HepG2 (cell line): ENCODE data around the gene CDYL. TPM values are rescaled to one million over a fixed set of nuclear protein-coding genes. Genes with fewer than 3 reads are reported as not detected.

Source experiments
- ATAC-seq: fragments of 200-7000 bp; cut with Tn5 transposase; 3 replicates; pipeline ENCODE4 v1.9.1; 2020; ENCODE audit warnings: mild to moderate bottlenecking, moderate library complexity
- BruUV-seq: library from RNA; stranded (reverse); fragments of 400-500 nt; replicated peaks from 2 replicates; lab custom pipeline; 2021; lab: Mats Ljungman, UMichigan
- CTCF ChIA-PET: fragments of 300-600 bp; formaldehyde crosslinking; extraction: SDS; loops from one replicate; lab custom pipeline; 2021; ENCODE audit warnings: low total read pairs, inconsistent platforms, low intra/inter-chr PET ratio; lab: Yijun Ruan, JAX
- POLR2A ChIA-PET: fragments of 350-600 bp; sonication (Branson Sonifier 250); formaldehyde crosslinking; loops from one replicate; lab custom pipeline; 2020; ENCODE audit warnings: antibody characterized with exemption, inconsistent platforms; lab: Yijun Ruan, JAX
- DNase-seq: peaks from one replicate; pipeline ENCODE4 v3.0.0-alpha.2; 2015; ENCODE audit warnings: low spot score
- FAIRE-seq: peaks from 3 replicates; lab custom pipeline; 2011; peaks lifted over from hg19 to GRCh38; lab: Jason Lieb, UNC
- H2AFZ ChIP-seq: one replicate; pipeline ENCODE4 v1.6.1; 2011; ENCODE audit warnings: low read length, inconsistent platforms
- H3K27ac ChIP-seq: fragments of 300-600 bp; 3 replicates; pipeline ENCODE4 v1.8.0; 2011; ENCODE audit warnings: mixed run types, mild to moderate bottlenecking, mixed read lengths, low read length, inconsistent platforms; ENCODE audit not compliant: insufficient read depth; ENCODE audit errors: extremely low read length
- H3K27me3 ChIP-seq, 2 experiments: fragments of 200-600 bp in 1 of 2; 2 replicates in 1 of 2; 3 replicates in 1 of 2; pipeline versions ENCODE4 v1.6.0 to v1.8.0; 2011; ENCODE audit warnings: low read length in 2 of 2, mild to moderate bottlenecking in 2 of 2, moderate library complexity in 2 of 2, inconsistent platforms in 1 of 2; ENCODE audit not compliant: insufficient read depth in 2 of 2, control insufficient read depth in 1 of 2
- H3K36me3 ChIP-seq, 2 experiments: fragments of 200-600 bp in 1 of 2; replicated peaks in 1 of 2; 2 replicates in 1 of 2; 3 replicates in 1 of 2; pipeline versions ENCODE4 v1.5.1 to v1.8.0; 2011; ENCODE audit warnings: low read length in 2 of 2, inconsistent platforms in 1 of 2; ENCODE audit not compliant: insufficient read depth in 2 of 2, control insufficient read depth in 1 of 2
- H3K4me1 ChIP-seq: 2 replicates; pipeline ENCODE4 v1.5.1; 2012; ENCODE audit warnings: low read length, inconsistent platforms; ENCODE audit not compliant: insufficient read depth
- H3K4me2 ChIP-seq: 2 replicates; pipeline ENCODE4 v1.6.0; 2011; ENCODE audit warnings: low read depth, low read length, inconsistent platforms
- H3K4me3 ChIP-seq, 3 experiments: fragments of 200-600 bp in 1 of 3; sonication (generic), shearing (Covaris generic) in 1 of 3; replicated peaks in 1 of 3; 2 replicates each; pipeline ENCODE4 v1.5.1; 2011 to 2016; ENCODE audit warnings: low read length in 3 of 3, inconsistent platforms in 2 of 3, low read depth in 2 of 3, mild to moderate bottlenecking in 2 of 3, control low read depth in 1 of 3, mixed read lengths in 1 of 3; ENCODE audit not compliant: insufficient read depth in 1 of 3
- H3K79me2 ChIP-seq: one replicate; pipeline ENCODE4 v1.6.1; 2011; ENCODE audit warnings: low read length, inconsistent platforms; ENCODE audit not compliant: insufficient read depth
- H3K9ac ChIP-seq: 2 replicates; pipeline ENCODE4 v1.6.0; 2011; ENCODE audit warnings: mild to moderate bottlenecking, low read depth, low read length, inconsistent platforms; ENCODE audit not compliant: insufficient read depth
- H3K9me3 ChIP-seq: 2 replicates; pipeline ENCODE4 v1.5.1; 2012; ENCODE audit warnings: mild to moderate bottlenecking, low read length
- H4K20me1 ChIP-seq: 2 replicates; pipeline ENCODE4 v1.6.0; 2011; ENCODE audit warnings: inconsistent platforms, mild to moderate bottlenecking, low read length, moderate library complexity; ENCODE audit not compliant: insufficient read depth
- ESRRA ChIP-seq: sonication (generic); formaldehyde crosslinking; IDR thresholded peaks from 2 replicates; pipeline ENCODE4 v1.5.1; 2020; ENCODE audit warnings: mild to moderate bottlenecking, low read depth, missing genetic modification reagents
- KDM4B ChIP-seq: sonication (generic); formaldehyde crosslinking; IDR thresholded peaks from 2 replicates; pipeline ENCODE4 v1.4.0; 2020; ENCODE audit warnings: missing genetic modification reagents
- LCORL ChIP-seq, 2 experiments: fragments of 450-650 bp in 1 of 2; sonication (generic) in 1 of 2; formaldehyde crosslinking in 1 of 2; IDR thresholded peaks; 2 replicates each; pipeline versions ENCODE4 v1.5.0 to v1.6.1; 2017 to 2020; ENCODE audit warnings: antibody characterized with exemption in 1 of 2, missing genetic modification reagents in 1 of 2
- NFKBIZ ChIP-seq: IDR thresholded peaks from 2 replicates; pipeline ENCODE4 v1.6.1; 2018; ENCODE audit warnings: missing genetic modification reagents, missing compliant biosample characterization
- ONECUT2 ChIP-seq: sonication (generic); formaldehyde crosslinking; IDR thresholded peaks from 2 replicates; pipeline ENCODE4 v1.4.0; 2020; ENCODE audit warnings: missing genetic modification reagents
- PLSCR1 ChIP-seq: sonication (generic); formaldehyde crosslinking; IDR thresholded peaks from 2 replicates; pipeline ENCODE4 v1.5.0; 2020; ENCODE audit warnings: missing genetic modification reagents, mild to moderate bottlenecking, borderline replicate concordance
- RERE ChIP-seq: IDR thresholded peaks from 2 replicates; pipeline ENCODE4 v1.6.1; 2016; ENCODE audit warnings: low read depth, missing genetic modification reagents, missing compliant biosample characterization
- RORA ChIP-seq: sonication (generic); formaldehyde crosslinking; IDR thresholded peaks from 2 replicates; pipeline ENCODE4 v1.5.0; 2020; ENCODE audit warnings: mild to moderate bottlenecking, missing genetic modification reagents, moderate library complexity
- ZNF576 ChIP-seq: sonication (generic); formaldehyde crosslinking; IDR thresholded peaks from 2 replicates; pipeline ENCODE4 v1.4.0; 2020; ENCODE audit warnings: mild to moderate bottlenecking, missing genetic modification reagents
- WGBS: methylation state at CpG from one replicate; pipeline ENCODE4 v1.1.6; 2017; ENCODE audit warnings: low lambda C conversion rate; 5-methylcytosine and 5-hydroxymethylcytosine counted together
- in situ Hi-C: cut with HindIII; loops from 2 replicates; pipeline ENCODE4 v1.10.0; 2017; ENCODE audit warnings: low pct_unique_long_range_greater_than_20kb; ENCODE audit not compliant: extremely low pct_ligation_motif_present
- intact Hi-C: fragments of 100-400 bp; cut with micrococcal nuclease; formaldehyde crosslinking; loops from one replicate; pipeline ENCODE4 v1.10.0; 2022; ENCODE audit not compliant: unreplicated experiment
- polyA plus RNA-seq, 8 experiments: library from polyadenylated mRNA; depleted of rRNA in 3 of 8; stranded (reverse) in 7 of 8; unstranded in 1 of 8; fragments of >200 nt; fragmentation: Illumina TruSeq in 4 of 8; extraction: Trizol in 4 of 8; gene quantifications; 2 replicates each; pipeline versions ENCODE4 v1.2.1 to v1.2.3, GENCODE V29; 2011 to 2016; ENCODE audit warnings: low read depth in 4 of 8, missing spikeins in 1 of 8, mixed read lengths in 1 of 8; ENCODE audit not compliant: insufficient read depth in 1 of 8
- total RNA-seq, 5 experiments: library from RNA; depleted of rRNA; stranded (reverse); fragments of >200 nt; fragmentation: Illumina TruSeq; extraction: Trizol; gene quantifications; 2 replicates each; pipeline ENCODE4 v1.2.3, GENCODE V29; 2016; ENCODE audit warnings: low read depth in 1 of 5

CDYL gene
- total and polyA plus RNA-seq, 2 of the 13 experiments (the other 11 are each of a cell fraction or from before 2014, with no cell fraction given) = 22.8 to 105 TPM

GRCh38 chr6:4872841-4873240 is 96.6 kb downstream of the CDYL start:
- DNase-seq = no peak
- Histone ChIP-seq H3K9me3 (no peaks in the 10 kb centered on the region), H3K27me3 (no peaks in the 10 kb centered on the region), H3K79me2 (peaks cover 72% of the 10 kb centered on the region), H2AFZ (no peak overlapping the region), H3K4me1 (peaks cover 9% of the 10 kb centered on the region), H3K4me3 (no peak overlapping the region), H3K9ac (no peak overlapping the region), H3K36me3 (no peaks in the 10 kb centered on the region), H3K4me2 (no peak overlapping the region), H4K20me1 (no peaks in the 10 kb centered on the region; the same call in 1 of the 2 replicates), H3K27ac (no peak overlapping the region)
- no peak for ATAC-seq
- in situ Hi-C loops (no loop called here), intact Hi-C loops (no loop called here)
- no TSS peak for BruUV-seq
- FAIRE-seq = no peak
- 96% methylated on average over 2 of the region's 2 CpGs for WGBS
- no peak for TF ChIP-seq ZNF576 (CRISPR knock-in tag)
- no peak for TF ChIP-seq RORA (CRISPR knock-in tag)
- TF ChIP-seq KDM4B (CRISPR knock-in tag) = no peak
- no peak for TF ChIP-seq RERE (CRISPR knock-in tag)
- TF ChIP-seq PLSCR1 (CRISPR knock-in tag) = no peak
- no peak for TF ChIP-seq ONECUT2 (CRISPR knock-in tag)
- TF ChIP-seq NFKBIZ (CRISPR knock-in tag) = no peak
- TF ChIP-seq ESRRA = no peak
- no peak for TF ChIP-seq LCORL (IDR thresholded peaks at IDR 0.05)
- no peak for TF ChIP-seq LCORL (CRISPR knock-in tag; IDR thresholded peaks at IDR 0.05)
- CTCF ChIA-PET = no interaction called here
- POLR2A ChIA-PET = no interaction called here
